ENCODE measurements around the gene PCNT. TPM values are rescaled to one million over a fixed set of nuclear protein-coding genes. Genes with fewer than 3 reads are reported as not detected.

Gene PCNT
- total RNA-seq, 1 experiment from 2014 or later = 34.0 TPM

GRCh38 chr21:46286648-46287002, 37.3 kb upstream of the PCNT start:
- Mint-ChIP-seq H3K27me3 (ENCODE audit: insufficient read depth, unreplicated experiment) (no peaks in the 10 kb centered on the region), H3K4me1 (ENCODE audit: insufficient read depth, unreplicated experiment) (peaks cover 15% of the 10 kb centered on the region), H3K36me3 (ENCODE audit: insufficient read depth, unreplicated experiment) (peaks cover 71% of the 10 kb centered on the region), H3K27ac (ENCODE audit: low read depth, unreplicated experiment) (peak overlapping the region; percentile 74), H3K9me3 (ENCODE audit: unreplicated experiment) (no peaks in the 10 kb centered on the region), H3K4me3 (ENCODE audit: unreplicated experiment) (peak overlapping the region; percentile 82)
- intact Hi-C loops (cut with micrococcal nuclease) = loop anchor here (1.0 kb wide), 1 partner anchor 39 kb away; no protein-coding TSS in a partner anchor
- ChIA-PET CTCF (no interaction called here), POLR2A (no interaction called here)
- DNase-seq (ENCODE audit: unreplicated experiment) = no peak
- BruUV-seq (replicated peaks) = no TSS peak
- TF ChIP-seq CTCF (IDR thresholded peaks at IDR 0.05; ENCODE audit: unreplicated experiment) = no peak

- H3K27ac Mint-ChIP-seq (ENCODE audit: low read depth, unreplicated experiment) = peak overlapping the region; percentile 74
- intact Hi-C loops (cut with micrococcal nuclease) = no loop called here
- DNase-seq (ENCODE audit: unreplicated experiment) = no peak
- CTCF ChIA-PET = no interaction called here
- H3K9me3 Mint-ChIP-seq (ENCODE audit: unreplicated experiment) = no peaks in the 10 kb centered on the region
- no peaks in the 10 kb centered on the region for H3K27me3 Mint-ChIP-seq (ENCODE audit: insufficient read depth, unreplicated experiment)
- peak overlapping the region; percentile 82 for H3K4me3 Mint-ChIP-seq (ENCODE audit: unreplicated experiment)
- TF ChIP-seq CTCF (IDR thresholded peaks at IDR 0.05; ENCODE audit: unreplicated experiment) = no peak
- peaks cover 15% of the 10 kb centered on the region for H3K4me1 Mint-ChIP-seq (ENCODE audit: insufficient read depth, unreplicated experiment)
- BruUV-seq (replicated peaks) = no TSS peak
- POLR2A ChIA-PET = no interaction called here
- H3K36me3 Mint-ChIP-seq (ENCODE audit: insufficient read depth, unreplicated experiment) = peaks cover 72% of the 10 kb centered on the region
Measured at GRCh38 chr21:46287541-46287940, 36.4 kb upstream of the PCNT start.

GRCh38 chr21:46289655-46290179, 34.2 kb upstream of the PCNT start:
- intact Hi-C loops (cut with micrococcal nuclease) = no loop called here
- H3K27me3 Mint-ChIP-seq (ENCODE audit: insufficient read depth, unreplicated experiment) = no peaks in the 10 kb centered on the region
- CTCF ChIA-PET = interaction anchor here (0.7 kb wide), 1 partner anchor 123 kb away, joined by 3 read pairs; no protein-coding TSS in a partner anchor

GRCh38 chr21:46291561-46291960, 32.4 kb upstream of the PCNT start:
- no peaks in the 10 kb centered on the region for H3K9me3 Mint-ChIP-seq (ENCODE audit: unreplicated experiment)
- BruUV-seq (replicated peaks) = no TSS peak
- peaks cover 33% of the 10 kb centered on the region for H3K36me3 Mint-ChIP-seq (ENCODE audit: insufficient read depth, unreplicated experiment)
- ChIA-PET CTCF (no interaction called here), POLR2A (no interaction called here)
- no peak for DNase-seq (ENCODE audit: unreplicated experiment)
- H3K27ac Mint-ChIP-seq (ENCODE audit: low read depth, unreplicated experiment) = no peak overlapping the region
- H3K4me1 Mint-ChIP-seq (ENCODE audit: insufficient read depth, unreplicated experiment) = peaks cover 13% of the 10 kb centered on the region
- intact Hi-C loops (cut with micrococcal nuclease) = no loop called here
- H3K4me3 Mint-ChIP-seq (ENCODE audit: unreplicated experiment) = no peak overlapping the region
- no peaks in the 10 kb centered on the region for H3K27me3 Mint-ChIP-seq (ENCODE audit: insufficient read depth, unreplicated experiment)
- no peak for TF ChIP-seq CTCF (IDR thresholded peaks at IDR 0.05; ENCODE audit: unreplicated experiment)

More at GRCh38 chr21:46289655-46290179, 34.2 kb upstream of the PCNT start:
- peaks cover 51% of the 10 kb centered on the region for H3K36me3 Mint-ChIP-seq (ENCODE audit: insufficient read depth, unreplicated experiment)
- no TSS peak for BruUV-seq (replicated peaks)
- H3K4me3 Mint-ChIP-seq (ENCODE audit: unreplicated experiment) = no peak overlapping the region
- POLR2A ChIA-PET = no interaction called here
- H3K4me1 Mint-ChIP-seq (ENCODE audit: insufficient read depth, unreplicated experiment) = peaks cover 5% of the 10 kb centered on the region
- no peak overlapping the region for H3K27ac Mint-ChIP-seq (ENCODE audit: low read depth, unreplicated experiment)
- H3K9me3 Mint-ChIP-seq (ENCODE audit: unreplicated experiment) = no peaks in the 10 kb centered on the region
- DNase-seq (ENCODE audit: unreplicated experiment) = no peak
- no peak for TF ChIP-seq CTCF (IDR thresholded peaks at IDR 0.05; ENCODE audit: unreplicated experiment)

All from MCF 10A (cell line).